ENCODE data around the gene VPS35L.
"Not testable (repeated sequence)": the region's sequence is repeated elsewhere in the genome, so short reads cannot be mapped to it uniquely, and the experiment has no call there.

Gene VPS35L

GRCh38 chr16:19655242-19655777 is 99.8 kb downstream of the VPS35L start:
- no peak for DNase-seq

DNA sequence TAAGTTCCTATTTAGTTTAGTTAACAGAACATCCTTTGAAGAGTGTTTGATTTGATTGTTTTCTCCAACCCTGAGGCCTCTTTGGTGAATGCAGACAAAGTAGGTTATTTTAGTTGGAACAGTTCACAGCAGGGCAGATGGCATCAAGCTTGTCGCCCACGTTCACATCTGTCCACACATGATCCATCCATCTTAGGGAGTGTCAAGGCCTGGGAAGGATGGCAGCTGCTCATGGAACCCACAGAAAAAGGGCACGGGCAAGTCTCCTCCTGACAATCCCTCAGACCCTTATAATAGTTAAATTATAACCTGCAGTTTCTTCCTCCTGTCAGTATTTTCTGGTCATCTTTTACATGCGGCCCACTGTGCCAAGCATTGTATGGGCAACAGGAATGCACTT is 102.3 kb downstream of the VPS35L start:
- no peak for DNase-seq

- no peak for DNase-seq
These were observed 104.1 kb downstream of the VPS35L start for GRCh38 chr16:19659554-19659953.

GRCh38 chr16:19660432-19660831 is 104.9 kb downstream of the VPS35L start:
- DNase-seq: no peak

DNA sequence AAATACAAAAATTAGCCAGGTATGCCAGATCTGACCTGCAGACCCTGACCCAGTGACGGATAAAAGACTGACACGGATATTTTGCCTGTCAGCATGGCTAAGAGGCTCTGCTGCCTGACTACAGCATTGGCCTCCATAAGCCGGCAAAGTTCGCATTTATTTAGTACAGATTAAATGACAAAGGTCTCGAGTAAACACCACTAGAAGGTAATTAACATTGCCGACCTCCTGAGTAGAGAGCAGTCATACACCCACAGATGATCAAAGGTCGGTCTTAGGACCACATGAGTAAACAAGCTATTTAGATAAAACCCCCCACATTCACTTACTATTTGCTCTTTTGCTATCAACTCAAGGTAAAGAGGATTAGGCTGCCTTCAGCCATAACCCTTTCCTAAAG is 106.8 kb downstream of the VPS35L start:
- DNase-seq: no peak

DNA sequence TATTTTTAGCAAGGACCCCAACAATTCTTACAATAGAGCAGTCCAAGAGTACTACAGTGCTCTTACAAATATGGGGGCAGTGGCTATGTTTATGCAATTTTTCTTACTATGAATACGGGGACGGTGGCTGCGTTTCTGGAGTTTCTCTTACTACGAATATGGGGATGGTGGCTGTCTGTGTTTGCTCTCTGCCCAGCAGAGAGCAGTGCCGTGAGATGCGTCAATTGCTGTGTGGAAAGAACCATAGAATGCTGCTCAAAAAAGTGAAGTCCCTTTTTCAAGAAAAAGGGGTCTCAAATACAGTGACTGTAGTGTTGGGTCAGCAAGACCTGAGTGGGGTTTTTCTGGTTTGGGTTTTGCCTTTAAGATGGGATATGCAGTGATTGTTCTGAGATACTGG is 108.7 kb downstream of the VPS35L start:
- DNase-seq: no peak

GRCh38 chr16:19665313-19665712 is 109.8 kb downstream of the VPS35L start:
- not testable (repeated sequence) for DNase-seq

DNA sequence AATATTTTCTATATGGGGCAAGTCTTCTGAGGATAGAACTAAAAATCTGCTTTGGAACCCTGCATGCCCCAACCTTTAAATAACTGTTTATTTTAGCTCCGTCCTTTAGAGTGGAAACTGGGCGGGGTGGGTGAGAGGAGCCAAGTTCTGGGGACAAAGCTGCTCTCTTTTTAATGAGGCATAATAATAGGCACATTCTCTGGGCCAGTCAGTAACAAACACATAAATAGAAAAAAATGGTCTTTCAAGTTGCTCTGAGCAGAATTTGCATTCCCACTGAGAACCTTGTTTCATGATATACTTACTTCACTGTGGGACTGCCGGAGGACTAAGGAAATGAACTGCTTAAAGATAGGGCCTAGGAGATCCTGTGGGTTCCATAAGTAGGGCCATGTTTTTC is 111.0 kb downstream of the VPS35L start:
- DNase-seq: no peak

- DNase-seq: no peak
These were observed 116.9 kb downstream of the VPS35L start for GRCh38 chr16:19672378-19672777.

DNA sequence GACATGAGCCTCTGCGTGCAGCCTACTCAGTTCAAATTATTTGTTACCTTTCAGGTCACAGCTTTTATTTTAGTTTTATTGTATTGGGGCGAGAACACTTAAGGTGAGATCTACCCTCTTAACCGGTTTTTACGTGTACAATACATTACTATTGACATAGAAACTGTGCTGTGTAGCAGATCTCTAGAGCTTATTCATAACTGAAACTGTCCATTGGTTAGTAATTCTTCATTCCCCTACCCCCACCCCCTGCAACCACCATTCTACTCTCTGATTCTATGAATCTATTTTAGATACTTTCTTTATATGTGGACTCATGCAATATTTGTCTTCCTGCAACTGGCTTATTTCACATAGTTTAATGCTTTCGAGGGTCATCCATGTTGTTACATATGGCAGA is 119.0 kb downstream of the VPS35L start:
- no peak for DNase-seq

GRCh38 chr16:19677402-19677801 is 121.9 kb downstream of the VPS35L start:
- DNase-seq: no peak

DNA sequence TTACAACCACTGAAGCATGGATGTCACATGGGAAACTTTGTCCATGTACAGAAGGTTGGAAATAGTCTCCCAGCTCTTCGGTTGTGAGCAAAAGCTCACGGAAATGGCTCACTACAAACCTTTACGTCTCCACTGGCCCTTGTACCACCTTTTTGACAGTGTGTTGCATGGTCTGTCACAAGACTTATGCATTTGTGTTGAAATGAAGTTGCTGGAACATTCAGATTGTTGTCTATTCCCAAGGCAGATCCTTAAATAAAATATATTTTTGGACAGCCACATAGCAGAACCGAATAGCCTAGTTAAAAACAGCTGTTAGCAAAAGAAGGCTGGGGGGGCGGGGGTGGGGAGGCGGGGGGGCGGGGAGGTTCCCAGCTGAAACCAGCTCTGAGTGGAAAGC is 123.3 kb downstream of the VPS35L start:
- no peak for DNase-seq

DNA sequence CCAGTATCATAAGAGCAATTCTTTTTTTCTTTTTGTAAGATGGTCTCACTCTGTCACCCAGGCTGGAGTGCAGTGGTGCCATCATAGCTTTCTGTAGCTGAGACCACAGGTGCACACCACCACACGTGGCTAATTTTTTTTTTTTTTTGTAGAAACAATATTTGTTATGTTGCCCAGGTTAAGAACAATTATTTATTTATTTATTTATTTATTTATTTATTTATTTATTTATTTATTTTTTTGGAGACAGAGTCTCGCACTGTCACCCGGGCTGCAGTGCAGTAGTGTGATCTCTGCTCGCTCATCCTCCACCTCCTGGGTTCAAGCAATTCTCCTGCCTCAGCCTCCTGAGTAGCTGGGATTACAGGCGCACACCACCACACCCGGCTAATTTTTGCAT is 123.8 kb downstream of the VPS35L start:
- not testable (repeated sequence) for DNase-seq

GRCh38 chr16:19680881-19681340 is 125.4 kb downstream of the VPS35L start:
- DNase-seq: no peak

DNA sequence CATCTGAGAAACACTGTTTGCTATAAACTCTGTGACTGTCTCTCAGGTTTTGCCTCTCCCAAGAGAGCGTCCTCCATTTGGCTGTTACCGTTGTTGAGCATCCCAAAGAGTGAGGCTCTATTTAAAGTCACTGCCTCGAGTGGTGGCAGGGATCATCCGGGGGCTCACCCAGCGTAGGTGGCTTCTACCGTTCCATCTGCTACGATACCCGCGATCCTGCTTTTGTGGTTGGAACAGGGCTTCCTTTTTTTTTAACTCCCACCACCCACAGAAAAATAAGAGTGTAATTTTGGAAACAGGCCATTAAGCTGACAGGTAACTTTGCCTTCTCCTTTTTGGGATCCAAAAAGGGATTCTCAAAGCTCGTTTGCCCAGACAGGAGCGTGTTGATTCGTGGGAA is 126.1 kb downstream of the VPS35L start:
- no peak for DNase-seq

DNA sequence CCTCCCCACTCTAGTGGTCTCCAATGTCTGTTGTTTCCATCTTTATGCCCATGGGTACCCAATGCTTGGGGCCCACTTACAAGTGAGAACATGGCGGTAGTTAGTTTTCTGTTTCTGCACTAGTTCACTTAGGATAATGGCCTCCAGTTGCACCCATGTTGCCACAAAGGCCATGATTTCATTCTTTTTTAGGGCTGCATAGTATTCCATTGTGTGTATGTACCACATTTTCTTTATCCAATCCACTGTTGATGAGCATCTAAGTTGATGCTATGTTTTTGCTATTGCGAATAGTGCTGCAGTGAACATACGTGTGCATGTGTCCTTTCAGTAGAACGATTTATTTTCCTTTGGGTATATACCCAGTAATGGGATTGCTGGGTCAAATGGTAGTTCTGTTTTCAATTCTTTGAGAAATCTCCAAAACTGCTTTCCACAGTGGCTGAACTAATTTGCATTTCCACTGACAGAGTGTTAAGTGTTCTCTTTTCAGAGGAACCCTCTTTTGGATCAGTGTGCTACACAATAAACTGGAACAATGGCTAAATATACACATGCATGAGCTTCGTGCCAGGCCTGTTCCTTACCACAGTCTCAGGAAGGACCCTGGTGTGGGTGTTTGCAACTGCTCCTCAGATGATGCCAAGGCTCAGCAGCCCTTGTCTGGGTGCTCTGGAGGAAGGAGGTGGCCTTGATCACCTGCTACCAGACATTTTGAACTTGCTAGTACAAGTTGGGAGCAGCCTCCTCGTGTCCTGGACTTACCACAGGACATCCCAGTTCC is 128.1 kb downstream of the VPS35L start:
- DNase-seq: no peak

GRCh38 chr16:19685176-19685575 is 129.7 kb downstream of the VPS35L start:
- DNase-seq: no peak

- DNase-seq: no peak
These were observed 131.8 kb downstream of the VPS35L start for GRCh38 chr16:19687279-19687678.

- DNase-seq: no peak
These were observed 133.0 kb downstream of the VPS35L start for GRCh38 chr16:19688396-19689024.

DNA sequence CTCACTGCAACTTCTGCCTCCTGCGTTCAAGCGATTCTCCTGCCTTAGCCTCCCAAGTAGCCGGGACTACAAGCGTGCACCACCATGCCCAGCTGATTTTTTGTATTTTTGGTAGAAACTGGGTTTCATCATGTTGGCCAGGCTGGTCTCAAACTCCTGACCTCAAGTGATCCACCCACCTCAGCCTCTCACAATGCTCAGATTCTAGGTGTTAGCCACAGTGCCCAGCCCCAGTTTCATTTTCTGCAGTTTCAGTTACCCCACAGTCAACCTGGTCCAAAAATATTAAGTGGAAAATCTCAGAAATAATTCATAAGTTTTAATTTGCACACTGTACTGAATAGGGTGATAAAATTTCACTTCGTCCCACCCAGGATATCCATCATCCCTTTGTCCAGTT is 133.8 kb downstream of the VPS35L start:
- no peak for DNase-seq

DNA sequence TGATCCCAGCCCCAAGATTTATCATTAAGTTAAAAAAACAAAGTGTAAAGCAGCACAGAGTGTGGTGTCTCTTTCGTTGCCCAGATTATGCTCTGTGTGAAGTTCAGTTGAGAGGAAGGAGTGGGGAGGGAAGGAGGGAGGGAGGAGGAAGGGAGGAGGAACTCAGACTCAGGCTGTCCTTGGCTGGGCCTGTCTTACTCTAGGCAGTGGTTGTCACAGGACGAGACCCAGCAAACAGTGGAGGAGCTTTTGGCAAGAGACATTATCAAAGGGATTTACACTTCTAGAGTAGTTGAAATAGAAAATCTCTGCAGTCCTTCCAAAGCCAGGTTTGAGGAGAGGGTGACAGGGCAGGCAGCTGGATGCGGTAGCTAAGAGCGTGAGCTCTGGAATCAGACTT is 134.7 kb downstream of the VPS35L start:
- no peak for DNase-seq

DNA sequence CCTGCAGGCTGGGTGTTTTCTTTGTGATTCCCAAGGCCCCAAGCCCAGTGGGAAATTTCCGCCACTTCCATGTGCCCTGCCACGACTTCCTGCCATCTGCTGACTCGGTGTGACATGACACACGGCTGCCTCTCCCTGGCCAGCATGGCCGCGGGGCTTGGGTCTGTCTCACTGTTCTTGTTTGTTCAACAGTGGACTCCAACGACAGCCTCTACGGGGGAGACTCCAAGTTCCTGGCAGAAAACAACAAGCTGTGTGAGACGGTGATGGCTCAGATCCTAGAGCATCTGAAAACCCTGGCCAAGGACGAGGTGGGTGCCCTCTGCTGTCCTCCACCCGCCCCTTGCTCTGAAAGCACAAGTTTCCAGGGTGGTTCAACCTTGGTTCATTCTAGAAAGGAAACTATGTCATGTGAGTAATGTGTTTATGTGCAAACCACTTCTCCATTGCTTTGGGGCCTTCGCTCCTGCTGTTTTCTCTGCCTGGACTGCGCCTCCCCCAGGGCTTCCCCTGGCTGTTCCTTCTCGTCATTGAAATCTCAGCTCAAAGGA is 135.7 kb downstream of the VPS35L start:
- DNase-seq: no peak

DNA sequence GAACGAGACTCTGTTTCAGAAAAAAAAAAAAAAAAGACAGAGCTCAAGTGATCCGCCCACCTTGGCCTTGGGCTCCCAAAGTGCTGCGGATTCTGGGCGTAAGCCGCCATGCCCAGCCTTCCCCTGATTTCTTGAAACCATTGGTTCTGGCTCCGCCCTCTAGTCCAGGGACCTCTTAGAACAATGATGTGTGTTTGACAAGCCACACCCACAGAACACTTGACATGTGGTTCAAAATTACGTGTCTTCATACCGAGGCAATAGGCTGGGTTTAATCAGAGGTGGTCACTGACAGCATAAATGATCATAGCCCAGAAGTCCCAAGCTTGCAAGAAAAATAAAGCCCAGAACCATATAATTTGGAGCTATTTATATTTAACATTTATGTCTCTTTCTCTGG is 139.5 kb downstream of the VPS35L start:
- peak in 1 of 2 donors; percentile 8 for DNase-seq

GRCh38 chr16:19696328-19696727 is 140.8 kb downstream of the VPS35L start:
- peak; percentile 79 to 88 for DNase-seq
